Myocyte (in vitro differentiated cells): ENCODE measurements around the gene PRSS38. TPM values are rescaled to one million over a fixed set of nuclear protein-coding genes. Genes with fewer than 3 reads are reported as not detected.

Source experiments
- DNase-seq: peaks from one replicate; pipeline ENCODE4 v3.0.0-alpha.2; 2012; ENCODE audit warnings: low read depth
- total RNA-seq: library from RNA; depleted of rRNA; stranded (reverse); fragments of >200 nt; gene quantifications from 2 replicates; pipeline ENCODE4 v1.2.3, GENCODE V29; 2014

The PRSS38 gene
- total RNA-seq, 1 donor from 2014 or later: not detected

GRCh38 chr1:227894831-227895451 lies 79.5 kb downstream of the PRSS38 start:
- no peak for DNase-seq

Other genes starting within 250 kb of the PRSS38 start
- 25.4 and 40.2 TPM in 2 replicates for gene JMJD4, start 80.4 kb upstream of the PRSS38 start, total RNA-seq
- 42.9 and 43.1 TPM in 2 replicates for gene SNAP47, start 80.2 kb upstream of the PRSS38 start, total RNA-seq
- gene WNT9A, start 132.3 kb downstream of the PRSS38 start, total RNA-seq: 6.5 and 10.6 TPM in 2 replicates
- gene WNT3A, start 191.3 kb downstream of the PRSS38 start, total RNA-seq: not detected in 2 replicates